SU-DHL-6 (cell line): Measurements from ENCODE around the gene CDK6.

ENCODE experiments used
- EZH2phosphoT487 ChIP-seq: fragments of 200-600 bp; sonication (generic), shearing (Covaris generic); conservative IDR thresholded peaks from 2 replicates; pipeline ENCODE4 v1.6.1; 2018; ENCODE audit warnings: mild to moderate bottlenecking, antibody characterized with exemption, low read length, moderate library complexity, mixed read lengths
- TF ChIP-seq, protein P1 (sequence below): fragments of 200-600 bp; sonication (generic); IDR thresholded peaks from one replicate; pipeline ENCODE4 v1.5.1; 2017; ENCODE audit warnings: antibody characterized with exemption, mild to moderate bottlenecking, low read length, moderate library complexity; ENCODE audit not compliant: insufficient read depth, poor library complexity, severe bottlenecking

DNA sequence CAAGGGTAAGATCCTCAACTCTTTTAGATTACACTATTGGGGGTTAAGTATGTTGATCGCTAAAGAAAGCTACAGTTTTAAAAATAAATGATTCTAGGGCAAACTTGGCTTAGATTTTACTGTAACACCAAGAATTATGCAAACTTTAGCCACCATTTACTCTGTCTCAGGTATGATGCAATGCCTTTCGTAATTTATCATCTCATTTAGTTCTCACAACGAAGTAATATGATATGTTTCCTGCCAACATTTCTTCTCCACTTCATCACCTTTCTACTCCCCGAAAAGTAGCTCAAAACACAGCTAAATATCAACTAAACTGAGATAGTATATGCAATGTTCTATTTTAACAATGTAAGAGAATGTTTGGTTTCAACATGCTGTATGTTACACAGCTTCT, 267.2 kb downstream of the CDK6 start:
- TF ChIP-seq, protein P1, sequence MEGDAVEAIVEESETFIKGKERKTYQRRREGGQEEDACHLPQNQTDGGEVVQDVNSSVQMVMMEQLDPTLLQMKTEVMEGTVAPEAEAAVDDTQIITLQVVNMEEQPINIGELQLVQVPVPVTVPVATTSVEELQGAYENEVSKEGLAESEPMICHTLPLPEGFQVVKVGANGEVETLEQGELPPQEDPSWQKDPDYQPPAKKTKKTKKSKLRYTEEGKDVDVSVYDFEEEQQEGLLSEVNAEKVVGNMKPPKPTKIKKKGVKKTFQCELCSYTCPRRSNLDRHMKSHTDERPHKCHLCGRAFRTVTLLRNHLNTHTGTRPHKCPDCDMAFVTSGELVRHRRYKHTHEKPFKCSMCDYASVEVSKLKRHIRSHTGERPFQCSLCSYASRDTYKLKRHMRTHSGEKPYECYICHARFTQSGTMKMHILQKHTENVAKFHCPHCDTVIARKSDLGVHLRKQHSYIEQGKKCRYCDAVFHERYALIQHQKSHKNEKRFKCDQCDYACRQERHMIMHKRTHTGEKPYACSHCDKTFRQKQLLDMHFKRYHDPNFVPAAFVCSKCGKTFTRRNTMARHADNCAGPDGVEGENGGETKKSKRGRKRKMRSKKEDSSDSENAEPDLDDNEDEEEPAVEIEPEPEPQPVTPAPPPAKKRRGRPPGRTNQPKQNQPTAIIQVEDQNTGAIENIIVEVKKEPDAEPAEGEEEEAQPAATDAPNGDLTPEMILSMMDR = no peak
- TF ChIP-seq EZH2phosphoT487 = no peak
